Naive thymus-derived CD4-positive, alpha-beta T cell (primary cell): ENCODE data around the gene NXPE3. TPM values are rescaled to one million over a fixed set of nuclear protein-coding genes. Genes with fewer than 3 reads are reported as not detected.

Experiments
- polyA plus RNA-seq, 2 donors: library from polyadenylated mRNA; unstranded; fragments of 300-500 nt; fragmentation: Illumina TruSeq; gene quantifications; one replicate each; pipeline ENCODE4 v1.2.3, GENCODE V29; 2021
- total RNA-seq, 6 experiments: library from RNA in 5 of 6; stranded (reverse) in 5 of 6; gene quantifications; 1 replicate in 5 of 6; 2 replicates in 1 of 6; pipeline ENCODE4 v1.2.3 and lab custom pipeline; 2021 to 2026

The NXPE3 gene
- total and polyA plus RNA-seq, 7 experiments from 2014 or later: 25.9 to 71.0 (median 39.3) TPM

Other genes with a start within 250 kb of the NXPE3 start
- gene TRMT10C, start 217.3 kb upstream of the NXPE3 start, total RNA-seq: 10 to 100 TPM; 24.1 to 32.7 (median 27.1) TPM
- gene TRMT10C, start 217.3 kb upstream of the NXPE3 start, polyA plus RNA-seq: 10 to 100 TPM; 27.6 to 37.3 TPM
- gene PCNP, start 205.0 kb upstream of the NXPE3 start, total RNA-seq: 100 to 1,000 TPM; 129 to 172 (median 160) TPM
- gene PCNP, start 205.0 kb upstream of the NXPE3 start, polyA plus RNA-seq: 100 to 1,000 TPM in 1 of 2 donors, 10 to 100 TPM in 1; 78.2 to 138 TPM
- 10 to 100 TPM; 31.9 to 68.2 (median 54.2) TPM for gene ZBTB11, start 102.1 kb upstream of the NXPE3 start, total RNA-seq
- gene ZBTB11, start 102.1 kb upstream of the NXPE3 start, polyA plus RNA-seq: 10 to 100 TPM; 10.5 to 16.3 TPM
- gene RPL24, start 92.5 kb upstream of the NXPE3 start, total RNA-seq: 1,000 to 10,000 TPM; 1,072 to 1,652 (median 1,599) TPM
- 1,000 to 10,000 TPM; 1,238 to 1,434 TPM for gene RPL24, start 92.5 kb upstream of the NXPE3 start, polyA plus RNA-seq
- gene CEP97, start 54.6 kb upstream of the NXPE3 start, total RNA-seq: 10 to 100 TPM in 3 of 5 experiments, 1 to 10 TPM in 2; 5.5 to 21.7 (median 10.9) TPM
- 1 to 10 TPM; 3.4 to 3.8 TPM for gene CEP97, start 54.6 kb upstream of the NXPE3 start, polyA plus RNA-seq
- gene NFKBIZ, start 70.3 kb downstream of the NXPE3 start, total RNA-seq: 100 to 1,000 TPM; 108 to 913 (median 140) TPM
- 10 to 100 TPM; 21.0 to 30.8 TPM for gene NFKBIZ, start 70.3 kb downstream of the NXPE3 start, polyA plus RNA-seq